MCF 10A (cell line): Measurements from ENCODE around the gene SLC2A4. TPM values are rescaled to one million over a fixed set of nuclear protein-coding genes. Genes with fewer than 3 reads are reported as not detected.
A peak's percentile ranks its signal among the peaks of the same experiment; 100 is the strongest.

ENCODE experiments used
- BruUV-seq: library from RNA; stranded (reverse); fragments of 400-500 nt; replicated peaks from 2 replicates; lab custom pipeline; 2021; lab: Mats Ljungman, UMichigan
- CTCF ChIA-PET: fragments of 300-600 bp; sonication (Branson Sonifier 250); formaldehyde crosslinking; extraction: SDS; loops from one replicate; lab custom pipeline; 2021; ENCODE audit warnings: antibody characterized with exemption, inconsistent platforms; lab: Yijun Ruan, JAX
- POLR2A ChIA-PET: fragments of 300-600, 350-650 bp; sonication (Branson Sonifier 250); formaldehyde crosslinking; extraction: SDS; loops from one replicate; lab custom pipeline; 2020; ENCODE audit warnings: antibody characterized with exemption, inconsistent platforms; lab: Yijun Ruan, JAX
- DNase-seq: peaks from one replicate; pipeline ENCODE4 v3.0.0-alpha.2; 2018; ENCODE audit not compliant: unreplicated experiment
- H3K27ac Mint-ChIP-seq: one replicate; pipeline ENCODE4 v1.8.0; 2022; ENCODE audit warnings: mild to moderate bottlenecking, low read depth, mixed read lengths; ENCODE audit not compliant: unreplicated experiment
- H3K27me3 Mint-ChIP-seq: one replicate; pipeline ENCODE4 v1.8.0; 2022; ENCODE audit warnings: mixed read lengths; ENCODE audit not compliant: insufficient read depth, unreplicated experiment
- H3K36me3 Mint-ChIP-seq: one replicate; pipeline ENCODE4 v1.8.0; 2022; ENCODE audit warnings: mild to moderate bottlenecking, moderate library complexity, mixed read lengths; ENCODE audit not compliant: insufficient read depth, unreplicated experiment
- H3K4me1 Mint-ChIP-seq: one replicate; pipeline ENCODE4 v1.8.0; 2022; ENCODE audit warnings: mixed read lengths; ENCODE audit not compliant: insufficient read depth, unreplicated experiment
- H3K4me3 Mint-ChIP-seq: one replicate; pipeline ENCODE4 v1.8.0; 2022; ENCODE audit warnings: mild to moderate bottlenecking, moderate library complexity, mixed read lengths; ENCODE audit not compliant: unreplicated experiment
- H3K9me3 Mint-ChIP-seq: one replicate; pipeline ENCODE4 v1.8.0; 2022; ENCODE audit warnings: mixed read lengths; ENCODE audit not compliant: unreplicated experiment
- CTCF ChIP-seq: fragments of 200-600 bp; IDR thresholded peaks from one replicate; pipeline ENCODE4 v1.8.0; 2022; ENCODE audit warnings: antibody characterized with exemption, mild to moderate bottlenecking; ENCODE audit not compliant: unreplicated experiment
- intact Hi-C: fragments of 100-400 bp; cut with micrococcal nuclease; formaldehyde crosslinking; loops from 2 replicates; pipeline ENCODE4 v1.14.1; 2022
- total RNA-seq: library from RNA; stranded (reverse); gene quantifications from 2 replicates; pipeline ENCODE4 v1.2.3, GENCODE V29; 2022

The SLC2A4 gene
- total RNA-seq, 1 experiment from 2014 or later: not detected

- ChIA-PET CTCF (no interaction called here), POLR2A (interaction anchor here (0.6 to 0.7 kb wide), 3 partner anchors 22 to 363 kb away, joined by 3 read pairs; no protein-coding TSS in a partner anchor)
- Mint-ChIP-seq H3K4me1 (peaks cover 24% of the 10 kb centered on the region), H3K9me3 (no peaks in the 10 kb centered on the region), H3K4me3 (peak within 1 kb of the TSS; percentile 88), H3K27ac (peak within 1 kb of the TSS; percentile 90), H3K36me3 (peaks cover 48% of the 10 kb centered on the region), H3K27me3 (no peaks in the 10 kb centered on the region)
- DNase-seq: peak; percentile 100
- no peak for TF ChIP-seq CTCF
- intact Hi-C loops: no loop called here
- BruUV-seq: no TSS peak
These were observed 25.6 kb downstream of the SLC2A4 start, which contains the start of gene EIF5A for GRCh38 chr17:7306911-7307685. Gene EIF5A, plus strand, starts transcription at chr17:7307628. Its CDS starts 2,008 bp downstream, at chr17:7309636.

GRCh38 chr17:7307686-7308624 lies 26.4 kb downstream of the SLC2A4 start:
- ChIA-PET POLR2A (interaction anchor here (0.7 to 3.0 kb wide), 16 partner anchors 12 to 262 kb away, joined by 3 to 18 read pairs (median 3); partner anchors contain the start of genes GABARAP, NEURL4 and POLR2A), CTCF (interaction anchor here (0.6 to 1.8 kb wide), 4 partner anchors 11 to 43 kb away, joined by 3 to 10 read pairs (median 4); partner anchors contain the start of gene SLC2A4)
- intact Hi-C loops: no loop called here
- H3K27me3 Mint-ChIP-seq: no peaks in the 10 kb centered on the region
- no TSS peak for BruUV-seq
- H3K36me3 Mint-ChIP-seq: peaks cover 57% of the 10 kb centered on the region
- peak; percentile 11 for TF ChIP-seq CTCF
- H3K9me3 Mint-ChIP-seq: no peaks in the 10 kb centered on the region
- peak overlapping the region; percentile 90 for H3K27ac Mint-ChIP-seq
- H3K4me3 Mint-ChIP-seq: peak overlapping the region; percentile 88
- no peak for DNase-seq
- H3K4me1 Mint-ChIP-seq: peaks cover 25% of the 10 kb centered on the region

GRCh38 chr17:7308625-7309433 lies 27.3 kb downstream of the SLC2A4 start:
- H3K36me3 Mint-ChIP-seq: peaks cover 65% of the 10 kb centered on the region
- no peak for TF ChIP-seq CTCF
- intact Hi-C loops: no loop called here
- ChIA-PET CTCF (interaction anchor here (0.6 to 1.8 kb wide), 5 partner anchors 12 to 44 kb away, joined by 3 to 10 read pairs (median 5); partner anchors contain the start of gene SLC2A4), POLR2A (interaction anchor here (0.7 to 3.0 kb wide), 19 partner anchors 12 to 408 kb away, joined by 3 to 18 read pairs (median 3); partner anchors contain the start of genes CTDNEP1, ELP5, GABARAP and NEURL4)
- peaks cover 29% of the 10 kb centered on the region for H3K4me1 Mint-ChIP-seq
- no peaks in the 10 kb centered on the region for H3K9me3 Mint-ChIP-seq
- DNase-seq: peak; percentile 87
- no peaks in the 10 kb centered on the region for H3K27me3 Mint-ChIP-seq
- H3K27ac Mint-ChIP-seq: peak overlapping the region; percentile 90
- BruUV-seq: TSS peak; percentile 93
- H3K4me3 Mint-ChIP-seq: peak overlapping the region; percentile 88
